ENCODE measurements around the gene NOS1AP.
"Not testable (repeated sequence)": the region's sequence is repeated elsewhere in the genome, so short reads cannot be mapped to it uniquely, and the experiment has no call there.

The NOS1AP gene

GRCh38 chr1:162191396-162192305 is 122.2 kb downstream of the NOS1AP start:
- in situ Hi-C loops (cut with MboI; ENCODE audit: low sequenced_read_pairs) = no loop called here

GRCh38 chr1:162192306-162192678 is 122.8 kb downstream of the NOS1AP start:
- in situ Hi-C loops (cut with MboI; ENCODE audit: low sequenced_read_pairs) = no loop called here

- in situ Hi-C loops (cut with MboI; ENCODE audit: low sequenced_read_pairs) = no loop called here
These were observed 123.3 kb downstream of the NOS1AP start for GRCh38 chr1:162192763-162193162.

GRCh38 chr1:162193221-162193620 is 123.7 kb downstream of the NOS1AP start:
- in situ Hi-C loops (cut with MboI; ENCODE audit: low sequenced_read_pairs) = no loop called here

- in situ Hi-C loops (cut with MboI; ENCODE audit: low sequenced_read_pairs) = no loop called here
These were observed 124.3 kb downstream of the NOS1AP start for GRCh38 chr1:162193815-162194214.

- in situ Hi-C loops (cut with MboI; ENCODE audit: low sequenced_read_pairs) = no loop called here
These were observed 126.1 kb downstream of the NOS1AP start for GRCh38 chr1:162195567-162195966.

GRCh38 chr1:162196387-162196786 is 126.9 kb downstream of the NOS1AP start:
- in situ Hi-C loops (cut with MboI; ENCODE audit: low sequenced_read_pairs) = no loop called here

GRCh38 chr1:162197041-162197531 is 127.6 kb downstream of the NOS1AP start:
- in situ Hi-C loops (cut with MboI; ENCODE audit: low sequenced_read_pairs) = no loop called here

GRCh38 chr1:162197615-162198421 is 128.3 kb downstream of the NOS1AP start:
- in situ Hi-C loops (cut with MboI; ENCODE audit: low sequenced_read_pairs) = no loop called here

GRCh38 chr1:162200096-162200847 is 130.8 kb downstream of the NOS1AP start:
- in situ Hi-C loops (cut with MboI; ENCODE audit: low sequenced_read_pairs) = no loop called here

- in situ Hi-C loops (cut with MboI; ENCODE audit: low sequenced_read_pairs) = not testable (repeated sequence)
These were observed 131.6 kb downstream of the NOS1AP start for GRCh38 chr1:162201062-162201461.

GRCh38 chr1:162204129-162204822 is 134.8 kb downstream of the NOS1AP start:
- in situ Hi-C loops (cut with MboI; ENCODE audit: low sequenced_read_pairs) = no loop called here

GRCh38 chr1:162204823-162205155 is 135.3 kb downstream of the NOS1AP start:
- in situ Hi-C loops (cut with MboI; ENCODE audit: low sequenced_read_pairs) = no loop called here

GRCh38 chr1:162206300-162206699 is 136.8 kb downstream of the NOS1AP start:
- in situ Hi-C loops (cut with MboI; ENCODE audit: low sequenced_read_pairs) = no loop called here

GRCh38 chr1:162206749-162207635 is 137.5 kb downstream of the NOS1AP start:
- in situ Hi-C loops (cut with MboI; ENCODE audit: low sequenced_read_pairs) = no loop called here

- in situ Hi-C loops (cut with MboI; ENCODE audit: low sequenced_read_pairs) = no loop called here
These were observed 138.4 kb downstream of the NOS1AP start for GRCh38 chr1:162207862-162208261.

GRCh38 chr1:162210196-162210595 is 140.7 kb downstream of the NOS1AP start:
- in situ Hi-C loops (cut with MboI; ENCODE audit: low sequenced_read_pairs) = no loop called here

GRCh38 chr1:162212713-162213112 is 143.2 kb downstream of the NOS1AP start:
- in situ Hi-C loops (cut with MboI; ENCODE audit: low sequenced_read_pairs) = no loop called here

GRCh38 chr1:162213281-162213912 is 143.9 kb downstream of the NOS1AP start:
- in situ Hi-C loops (cut with MboI; ENCODE audit: low sequenced_read_pairs) = no loop called here

Data from HL-60/S4 treated with phorbol 12-myristate 13-acetate at 8.2 ng/mL for 4 days and 3 days (cell line).